Stimulated activated memory B cell treated with anti-CD40 and anti-IgM and Interleukin-4, amounts not matched to agents 10 μg/mL and 1 μg/mL and 100 μg/mL, for 72 hours (primary cell): ENCODE data around the gene GGNBP2.

Experiments used
- ATAC-seq: fragments of 150-1000 bp; cut with Tn5 transposase; 2 replicates; pipeline ENCODE4 v1.10.0; 2021
- H3K27ac Mint-ChIP-seq: one replicate; pipeline ENCODE4 v1.8.0; 2022; ENCODE audit warnings: mild to moderate bottlenecking, mixed read lengths
- H3K27me3 Mint-ChIP-seq: one replicate; pipeline ENCODE4 v1.8.0; 2022; ENCODE audit warnings: mixed read lengths
- H3K36me3 Mint-ChIP-seq: one replicate; pipeline ENCODE4 v1.8.0; 2022; ENCODE audit warnings: mixed read lengths
- H3K4me1 Mint-ChIP-seq: one replicate; pipeline ENCODE4 v1.8.0; 2022; ENCODE audit warnings: mixed read lengths
- H3K4me3 Mint-ChIP-seq: one replicate; pipeline ENCODE4 v1.8.0; 2022; ENCODE audit warnings: mild to moderate bottlenecking, moderate library complexity, mixed read lengths
- H3K9me3 Mint-ChIP-seq: one replicate; pipeline ENCODE4 v1.8.0; 2022; ENCODE audit warnings: mixed read lengths

GGNBP2 gene

GRCh38 chr17:36578671-36579070, 34.0 kb downstream of the GGNBP2 start:
- H3K27ac Mint-ChIP-seq: no peak overlapping the region
- H3K36me3 Mint-ChIP-seq: peaks cover 35% of the 10 kb centered on the region
- no peaks in the 10 kb centered on the region for H3K9me3 Mint-ChIP-seq
- peaks cover 4% of the 10 kb centered on the region for H3K4me1 Mint-ChIP-seq
- H3K4me3 Mint-ChIP-seq: no peak overlapping the region
- ATAC-seq: no peak
- no peaks in the 10 kb centered on the region for H3K27me3 Mint-ChIP-seq

DNA sequence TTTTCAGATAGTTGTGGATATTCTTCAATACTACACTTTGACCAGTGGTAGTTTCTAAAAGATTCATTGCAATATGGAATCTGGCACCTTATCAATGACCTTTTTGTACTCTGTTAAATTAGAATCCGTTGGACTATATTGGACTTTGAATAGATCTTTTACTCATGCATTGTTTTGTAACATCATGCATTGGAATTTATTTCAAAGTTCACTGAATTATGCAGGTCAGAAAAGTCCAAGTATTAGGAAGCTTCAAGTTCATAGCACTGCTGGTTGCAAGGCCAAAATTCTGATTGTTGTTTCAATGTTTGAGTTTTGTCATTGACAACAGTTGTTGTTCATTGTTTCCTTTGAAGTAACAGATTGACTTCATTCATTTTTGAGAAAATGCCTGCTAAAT, 39.1 kb downstream of the GGNBP2 start:
- H3K36me3 Mint-ChIP-seq: peaks cover 33% of the 10 kb centered on the region
- no peak overlapping the region for H3K27ac Mint-ChIP-seq
- no peak overlapping the region for H3K4me3 Mint-ChIP-seq
- no peaks in the 10 kb centered on the region for H3K9me3 Mint-ChIP-seq
- H3K4me1 Mint-ChIP-seq: peaks cover 4% of the 10 kb centered on the region
- H3K27me3 Mint-ChIP-seq: no peaks in the 10 kb centered on the region
- ATAC-seq: no peak

DNA sequence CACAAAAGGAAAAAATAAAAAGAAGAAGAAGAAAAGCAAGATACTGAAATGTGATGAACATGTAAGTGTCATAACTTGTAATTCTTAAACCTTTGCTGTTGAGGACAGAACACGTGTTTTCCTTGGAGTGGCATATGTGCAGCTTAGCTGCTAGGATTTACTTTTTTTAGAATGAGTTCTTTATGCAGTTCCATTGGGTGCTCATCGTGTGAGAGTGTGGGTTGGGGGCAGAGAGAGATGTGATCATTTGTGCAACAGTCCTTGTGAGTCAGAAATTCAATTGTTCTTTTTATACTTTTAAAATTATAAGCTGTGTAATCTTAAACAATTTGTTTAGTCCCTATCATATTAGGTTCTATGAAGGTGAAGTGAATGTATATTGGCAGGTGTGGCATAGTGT, 41.4 kb downstream of the GGNBP2 start:
- H3K27ac Mint-ChIP-seq: no peak overlapping the region
- no peaks in the 10 kb centered on the region for H3K27me3 Mint-ChIP-seq
- ATAC-seq: no peak
- H3K4me1 Mint-ChIP-seq: peaks cover 6% of the 10 kb centered on the region
- no peaks in the 10 kb centered on the region for H3K9me3 Mint-ChIP-seq
- no peak overlapping the region for H3K4me3 Mint-ChIP-seq
- H3K36me3 Mint-ChIP-seq: peaks cover 24% of the 10 kb centered on the region

DNA sequence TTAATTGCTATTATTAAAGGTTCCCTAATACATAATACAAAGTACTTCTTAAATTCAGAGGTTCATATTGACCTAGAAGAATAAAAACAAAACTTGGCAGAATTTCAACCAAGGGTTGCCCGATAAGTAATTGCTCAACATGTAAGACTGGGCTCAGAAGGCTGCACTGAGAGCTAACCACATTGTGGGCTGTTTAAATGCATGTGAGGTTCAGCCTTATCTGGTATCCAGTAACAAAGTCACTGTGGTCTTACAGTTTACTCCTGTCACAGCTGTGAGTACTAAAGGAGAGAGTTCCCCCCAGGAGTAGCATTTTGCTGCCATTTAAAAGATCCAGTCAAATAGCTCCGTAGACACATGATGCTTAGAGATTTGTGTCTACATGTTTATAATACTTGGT, 45.4 kb downstream of the GGNBP2 start:
- Mint-ChIP-seq H3K9me3 (no peaks in the 10 kb centered on the region), H3K4me3 (no peak overlapping the region), H3K27me3 (no peaks in the 10 kb centered on the region), H3K36me3 (peaks cover 19% of the 10 kb centered on the region), H3K4me1 (peaks cover 29% of the 10 kb centered on the region), H3K27ac (no peak overlapping the region)
- ATAC-seq: no peak

DNA sequence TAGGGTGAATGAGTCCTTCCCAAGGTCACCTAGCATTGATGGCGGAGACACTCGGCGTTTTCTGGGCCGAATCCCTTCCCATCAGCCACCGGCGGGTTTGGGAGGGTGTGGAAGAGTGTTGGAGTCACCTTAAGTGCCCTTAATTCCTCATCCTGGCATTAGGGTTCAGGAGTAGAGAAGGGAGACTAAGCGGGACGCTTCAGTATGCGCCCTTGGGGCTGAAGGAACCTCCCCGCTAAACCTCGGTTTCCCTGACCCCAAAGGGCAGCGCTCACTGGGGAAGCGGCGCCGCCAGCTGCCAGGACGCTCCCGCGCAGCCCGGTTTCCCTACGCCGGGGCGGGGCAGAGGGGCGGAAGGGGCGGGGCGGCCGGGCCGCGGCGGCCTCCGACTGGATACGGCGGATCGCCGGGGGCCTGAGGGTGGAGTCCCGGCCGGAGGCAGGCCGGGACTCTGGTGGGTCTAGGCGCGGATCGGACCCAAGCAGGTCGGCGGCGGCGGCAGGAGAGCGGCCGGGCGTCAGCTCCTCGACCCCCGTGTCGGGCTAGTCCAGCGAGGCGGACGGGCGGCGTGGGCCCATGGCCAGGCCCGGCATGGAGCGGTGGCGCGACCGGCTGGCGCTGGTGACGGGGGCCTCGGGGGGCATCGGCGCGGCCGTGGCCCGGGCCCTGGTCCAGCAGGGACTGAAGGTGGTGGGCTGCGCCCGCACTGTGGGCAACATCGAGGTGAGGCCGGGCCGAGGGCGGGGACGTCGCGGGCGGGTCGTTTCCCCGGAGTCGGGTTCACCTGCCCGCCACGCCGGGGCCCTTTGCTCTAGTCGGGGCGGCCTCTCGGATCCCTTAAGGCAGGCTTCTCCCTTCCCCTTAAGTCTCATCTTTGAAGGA, 47.0 kb downstream of the GGNBP2 start, which contains the start of gene DHRS11:
Gene DHRS11 (plus strand): TSS at position 446 of the 882 bp plus-strand sequence. CDS start 131 bp downstream, at position 577.
- Mint-ChIP-seq H3K27ac (peak within 1 kb of the TSS; percentile 26), H3K4me3 (peak within 1 kb of the TSS; percentile 82), H3K27me3 (no peaks in the 10 kb centered on the region), H3K4me1 (peaks cover 29% of the 10 kb centered on the region), H3K36me3 (peaks cover 11% of the 10 kb centered on the region), H3K9me3 (no peaks in the 10 kb centered on the region)
- ATAC-seq: peak; percentile 96

DNA sequence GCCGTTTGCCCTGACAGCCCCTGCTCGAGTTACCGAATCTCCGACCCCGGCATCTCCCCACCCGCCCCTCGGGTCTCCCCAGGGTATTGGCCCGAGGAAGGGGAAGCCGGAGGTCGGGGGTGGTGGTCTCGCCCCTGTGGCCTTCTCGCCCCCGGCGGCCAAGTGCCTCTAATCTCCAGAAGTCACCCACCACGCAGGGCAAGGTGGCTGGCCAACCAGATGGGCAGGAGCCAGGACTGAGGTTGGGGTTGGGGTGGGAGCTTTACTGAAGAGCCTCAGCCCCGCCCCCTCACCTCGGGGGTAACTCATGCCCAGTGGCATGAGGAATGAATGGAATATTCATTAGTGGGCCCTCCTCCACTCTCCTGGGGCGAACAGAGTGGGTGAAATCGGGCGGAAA, 47.6 kb downstream of the GGNBP2 start:
- Mint-ChIP-seq H3K27me3 (no peaks in the 10 kb centered on the region), H3K4me3 (peak overlapping the region; percentile 82), H3K27ac (peak overlapping the region; percentile 26), H3K9me3 (no peaks in the 10 kb centered on the region), H3K36me3 (peaks cover 11% of the 10 kb centered on the region), H3K4me1 (peaks cover 29% of the 10 kb centered on the region)
- ATAC-seq: peak; percentile 16

DNA sequence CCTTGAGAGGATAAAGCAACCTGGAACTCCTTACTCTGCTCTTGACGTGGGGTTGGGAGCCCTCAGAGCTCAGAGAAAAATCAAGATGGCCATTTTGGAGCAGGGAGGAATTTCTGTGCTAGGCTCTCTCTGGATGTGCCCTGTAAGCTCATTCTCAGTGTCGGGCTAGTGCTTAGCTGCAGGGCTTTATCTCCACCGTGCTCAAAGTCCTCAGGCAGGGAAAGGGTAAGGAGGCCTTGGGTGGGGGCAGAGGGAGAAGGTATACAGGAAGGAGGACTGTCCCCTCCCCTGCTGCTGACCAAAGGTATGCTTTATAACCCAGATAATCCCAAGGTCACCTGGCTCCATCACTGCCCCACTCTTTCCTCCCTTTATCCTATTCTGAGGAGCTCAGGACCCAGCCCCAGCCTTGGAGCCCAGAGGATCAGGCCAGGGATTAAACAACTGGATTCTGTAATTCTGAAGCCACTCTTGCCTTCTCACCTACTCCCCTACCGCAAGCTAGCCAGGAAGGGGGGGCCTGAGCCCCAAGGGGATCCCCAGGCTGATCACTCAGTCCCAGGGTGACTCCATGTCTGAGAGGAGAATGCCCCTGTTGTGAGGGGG, 48.1 kb downstream of the GGNBP2 start:
- H3K9me3 Mint-ChIP-seq: no peaks in the 10 kb centered on the region
- peaks cover 11% of the 10 kb centered on the region for H3K36me3 Mint-ChIP-seq
- peak overlapping the region; percentile 26 for H3K27ac Mint-ChIP-seq
- H3K4me3 Mint-ChIP-seq: peak overlapping the region; percentile 82
- no peaks in the 10 kb centered on the region for H3K27me3 Mint-ChIP-seq
- ATAC-seq: no peak
- H3K4me1 Mint-ChIP-seq: peaks cover 29% of the 10 kb centered on the region

- no peak for ATAC-seq
- H3K9me3 Mint-ChIP-seq: no peaks in the 10 kb centered on the region
- H3K36me3 Mint-ChIP-seq: peaks cover 11% of the 10 kb centered on the region
- H3K27ac Mint-ChIP-seq: no peak overlapping the region
- no peaks in the 10 kb centered on the region for H3K27me3 Mint-ChIP-seq
- peaks cover 29% of the 10 kb centered on the region for H3K4me1 Mint-ChIP-seq
- H3K4me3 Mint-ChIP-seq: no peak overlapping the region
These were observed 49.1 kb downstream of the GGNBP2 start for GRCh38 chr17:36593656-36594316.

- H3K27ac Mint-ChIP-seq: no peak overlapping the region
- peaks cover 4% of the 10 kb centered on the region for H3K36me3 Mint-ChIP-seq
These were observed 50.1 kb downstream of the GGNBP2 start for GRCh38 chr17:36594626-36595401.

DNA sequence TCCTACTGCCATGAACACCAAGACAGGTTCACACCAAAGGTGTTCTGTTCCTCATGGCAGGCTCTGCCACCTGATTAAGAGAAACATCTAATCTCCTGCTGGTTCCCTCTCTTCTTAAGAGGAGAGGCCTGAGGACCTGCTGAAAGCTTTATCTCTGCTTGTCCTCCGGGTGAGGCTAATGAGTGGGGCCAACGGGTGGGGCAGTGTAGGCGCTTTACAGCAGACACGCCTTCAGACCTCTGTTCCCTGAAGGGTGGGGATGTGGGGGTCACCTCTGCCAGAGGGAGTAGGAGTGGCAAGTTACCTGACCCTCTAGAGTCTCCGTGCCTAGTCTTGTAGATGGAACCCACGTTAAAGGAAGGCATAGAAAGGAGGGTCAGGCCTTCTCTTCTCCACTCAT, 52.5 kb downstream of the GGNBP2 start:
- no peak overlapping the region for H3K4me3 Mint-ChIP-seq
- H3K9me3 Mint-ChIP-seq: no peaks in the 10 kb centered on the region
- no peak for ATAC-seq
- H3K4me1 Mint-ChIP-seq: peaks cover 32% of the 10 kb centered on the region
- H3K36me3 Mint-ChIP-seq: peaks cover 4% of the 10 kb centered on the region
- H3K27ac Mint-ChIP-seq: no peak overlapping the region
- no peaks in the 10 kb centered on the region for H3K27me3 Mint-ChIP-seq

More at GRCh38 chr17:36594626-36595401, 50.1 kb downstream of the GGNBP2 start:
- H3K4me3 Mint-ChIP-seq: no peak overlapping the region
- H3K4me1 Mint-ChIP-seq: peaks cover 29% of the 10 kb centered on the region
- no peaks in the 10 kb centered on the region for H3K9me3 Mint-ChIP-seq
- no peaks in the 10 kb centered on the region for H3K27me3 Mint-ChIP-seq
- ATAC-seq: no peak

DNA sequence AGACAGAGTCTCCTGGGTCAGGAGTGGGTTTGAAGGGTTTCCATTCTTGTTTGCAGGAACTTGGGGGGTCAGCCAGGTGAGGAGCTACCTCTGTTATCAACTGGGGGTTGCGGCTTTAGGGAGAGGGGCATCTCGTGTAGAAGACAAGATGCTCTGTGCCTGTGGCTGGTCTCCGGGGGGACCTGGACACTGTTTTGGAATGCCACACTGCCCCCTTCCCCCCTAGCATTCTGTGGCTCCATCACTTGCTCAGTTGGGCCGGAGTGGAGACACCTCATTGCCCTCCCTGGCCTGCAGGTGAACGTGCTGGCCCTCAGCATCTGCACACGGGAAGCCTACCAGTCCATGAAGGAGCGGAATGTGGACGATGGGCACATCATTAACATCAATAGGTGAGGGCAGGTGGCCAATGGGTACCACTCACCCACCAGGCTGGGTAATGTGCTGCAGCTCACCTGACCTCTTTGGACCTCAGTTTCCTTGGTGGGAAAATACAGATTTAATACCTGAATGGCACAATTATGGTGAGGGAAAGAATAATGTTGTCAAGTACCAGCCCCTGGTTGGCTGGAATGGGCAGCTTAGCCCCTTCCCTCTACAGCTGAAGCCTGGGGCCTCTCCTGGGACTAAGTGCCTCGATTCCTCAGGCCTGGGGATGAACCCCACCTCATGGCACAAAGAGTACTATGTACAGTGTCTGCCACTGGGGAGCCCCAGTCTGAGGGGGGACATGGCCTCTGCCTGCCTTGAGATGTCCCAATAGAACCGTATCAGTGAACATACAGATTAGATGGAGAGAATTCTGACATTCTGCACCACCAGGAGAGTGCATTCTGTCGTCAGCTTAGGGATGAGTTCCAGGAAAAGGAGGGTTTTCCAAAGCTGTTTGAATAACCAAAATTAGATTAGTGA, 53.4 kb downstream of the GGNBP2 start:
- H3K27me3 Mint-ChIP-seq: no peaks in the 10 kb centered on the region
- ATAC-seq: no peak
- H3K4me3 Mint-ChIP-seq: no peak overlapping the region
- peaks cover 4% of the 10 kb centered on the region for H3K36me3 Mint-ChIP-seq
- peaks cover 31% of the 10 kb centered on the region for H3K4me1 Mint-ChIP-seq
- H3K27ac Mint-ChIP-seq: no peak overlapping the region
- H3K9me3 Mint-ChIP-seq: no peaks in the 10 kb centered on the region

GRCh38 chr17:36598951-36599401, 54.3 kb downstream of the GGNBP2 start:
- ATAC-seq: no peak
- H3K4me3 Mint-ChIP-seq: no peak overlapping the region
- peaks cover 6% of the 10 kb centered on the region for H3K36me3 Mint-ChIP-seq
- H3K27ac Mint-ChIP-seq: no peak overlapping the region
- peaks cover 28% of the 10 kb centered on the region for H3K4me1 Mint-ChIP-seq
- no peaks in the 10 kb centered on the region for H3K9me3 Mint-ChIP-seq
- no peaks in the 10 kb centered on the region for H3K27me3 Mint-ChIP-seq

GRCh38 chr17:36599546-36600250, 55.0 kb downstream of the GGNBP2 start:
- H3K36me3 Mint-ChIP-seq: peaks cover 13% of the 10 kb centered on the region
- no peaks in the 10 kb centered on the region for H3K27me3 Mint-ChIP-seq
- peaks cover 32% of the 10 kb centered on the region for H3K4me1 Mint-ChIP-seq
- no peaks in the 10 kb centered on the region for H3K9me3 Mint-ChIP-seq
- H3K4me3 Mint-ChIP-seq: no peak overlapping the region
- no peak overlapping the region for H3K27ac Mint-ChIP-seq
- no peak for ATAC-seq
